Heart right ventricle (tissue), 16 donors: ENCODE measurements around the gene MAP3K13. TPM values are rescaled to one million over a fixed set of nuclear protein-coding genes. Genes with fewer than 3 reads are reported as not detected.
"Not testable (repeated sequence)": the region's sequence is repeated elsewhere in the genome, so short reads cannot be mapped to it uniquely, and the experiment has no call there.

ENCODE experiments used
- ATAC-seq, 8 donors: fragments of 200-7000 bp; cut with Tn5 transposase; one replicate each; pipeline ENCODE4 v1.9.1; 2020; ENCODE audit warnings: mild to moderate bottlenecking in 8 of 8, moderate library complexity in 8 of 8, moderate number of reproducible peaks in 1 of 8
- DNase-seq, 2 donors: peaks; one replicate each; pipeline ENCODE4 v3.0.0-alpha.2; 2020
- H3K27ac ChIP-seq, 10 donors: fragments of 200-600 bp; sonication (generic) in 2 of 10; one replicate each; pipeline versions ENCODE4 v1.5.0 to v1.8.0; 2020 to 2022; ENCODE audit warnings: mild to moderate bottlenecking in 3 of 10
- H3K27me3 ChIP-seq, 7 donors: fragments of 200-600 bp; one replicate each; pipeline ENCODE4 v1.8.0; 2021 to 2022; ENCODE audit warnings: mild to moderate bottlenecking in 2 of 7
- H3K36me3 ChIP-seq, 9 donors: fragments of 200-600 bp; sonication (generic) in 1 of 9; one replicate each; pipeline versions ENCODE4 v1.5.0 to v1.8.0; 2020 to 2022; ENCODE audit warnings: mild to moderate bottlenecking in 2 of 9
- H3K4me1 ChIP-seq, 9 donors: fragments of 200-600 bp; sonication (generic) in 1 of 9; one replicate each; pipeline versions ENCODE4 v1.5.0 to v1.8.0; 2020 to 2022; ENCODE audit warnings: mild to moderate bottlenecking in 4 of 9
- H3K4me3 ChIP-seq, 10 donors: fragments of 200-600 bp; sonication (generic) in 2 of 10; one replicate each; pipeline versions ENCODE4 v1.5.0 to v1.8.0; 2020 to 2022; ENCODE audit warnings: mild to moderate bottlenecking in 7 of 10, moderate library complexity in 2 of 10
- H3K9me3 ChIP-seq, 11 donors: fragments of 200-600 bp in 10 of 11; sonication (generic) in 2 of 11; one replicate each; pipeline versions ENCODE4 v1.5.0 to v1.8.0; 2013 to 2022; ENCODE audit warnings: mild to moderate bottlenecking in 2 of 11, control low read depth in 1 of 11, moderate library complexity in 1 of 11
- CTCF ChIP-seq, 9 donors: fragments of 200-600 bp; sonication (generic) in 2 of 9; IDR thresholded peaks; one replicate each; pipeline versions ENCODE4 v1.5.0 to v1.8.0; 2021 to 2022; ENCODE audit warnings: antibody characterized with exemption in 9 of 9, mild to moderate bottlenecking in 5 of 9, moderate library complexity in 1 of 9
- WGBS, 2 donors: extraction: QIAGEN DNeasy Blood & Tissue Kit; methylation state at CpG; one replicate each; pipeline ENCODE4 v1.1.7; 2013; ENCODE audit warnings: inconsistent platforms in 1 of 2; 5-methylcytosine and 5-hydroxymethylcytosine counted together
- intact Hi-C, 10 donors: fragments of 100-400 bp; cut with DNase I; formaldehyde crosslinking; loops; one replicate each; pipeline versions ENCODE4 v1.11.1 to v1.14.2; 2022
- polyA plus RNA-seq, 2 donors: library from polyadenylated mRNA; stranded (reverse); fragments of 200-250 nt; gene quantifications; one replicate each; pipeline ENCODE4 v1.2.3, GENCODE V29; 2013
- total RNA-seq, 10 donors: library from RNA; stranded (reverse); fragmentation: NEBNext Ultra II Directional in 3 of 10; extraction: Animal tissue kit (Norgen Biotek cat#: 25700) in 3 of 10; gene quantifications; one replicate each; pipeline versions ENCODE4 v1.2.1 to v1.2.4, GENCODE V29; 2021 to 2023
- donor health status: Arrhythmogenic right ventricular cardiomyopathy.
- donor health status: ischemic (EF 13 %, LVEDD 7.1; RV severe dilation, severe dysfunction).
- donor health status: healthy with polysubstance abuse.
- donor health status: DM: no; HTN: yes; CAD: no.
- donor health status: DM: no; HTN: no; CAD: no.
- donor health status: ischemic (EF 25% LVEDD 6.9; RV normal size, moderate dysfunction).
- donor health status: ischemic (EF 25% LVEDD 5.7; RV mildly dilated, moderate dysfunction).
- donor health status: healthy.
- donor health status: DM: yes; HTN: yes; CAD: no.
- donor health status: Ischemic cardiomyopathy.
- donor health status: ischemic (EF 35%, LVEDD 5.7; RV mildly dilated, moderate dysfunction).
- donor health status: nonischemic (EF 11% LVEDD 7.7; RV severe dilation, severe dysfunction).
- donor health status: DM: yes; HTN: yes; CAD: no.
- donor health status: PGD.
- donor health status: ischemic (EF 29% LVEDD 5.4; RV normal size, mild dysfunction).
- donor health status: nonischemic (EF 23%, LVEDD 6.1; RV moderate dilation, normal function).

MAP3K13 gene
- total and polyA plus RNA-seq, 12 donors, result 7.1 to 14.9 (median 10.5) TPM

DNA sequence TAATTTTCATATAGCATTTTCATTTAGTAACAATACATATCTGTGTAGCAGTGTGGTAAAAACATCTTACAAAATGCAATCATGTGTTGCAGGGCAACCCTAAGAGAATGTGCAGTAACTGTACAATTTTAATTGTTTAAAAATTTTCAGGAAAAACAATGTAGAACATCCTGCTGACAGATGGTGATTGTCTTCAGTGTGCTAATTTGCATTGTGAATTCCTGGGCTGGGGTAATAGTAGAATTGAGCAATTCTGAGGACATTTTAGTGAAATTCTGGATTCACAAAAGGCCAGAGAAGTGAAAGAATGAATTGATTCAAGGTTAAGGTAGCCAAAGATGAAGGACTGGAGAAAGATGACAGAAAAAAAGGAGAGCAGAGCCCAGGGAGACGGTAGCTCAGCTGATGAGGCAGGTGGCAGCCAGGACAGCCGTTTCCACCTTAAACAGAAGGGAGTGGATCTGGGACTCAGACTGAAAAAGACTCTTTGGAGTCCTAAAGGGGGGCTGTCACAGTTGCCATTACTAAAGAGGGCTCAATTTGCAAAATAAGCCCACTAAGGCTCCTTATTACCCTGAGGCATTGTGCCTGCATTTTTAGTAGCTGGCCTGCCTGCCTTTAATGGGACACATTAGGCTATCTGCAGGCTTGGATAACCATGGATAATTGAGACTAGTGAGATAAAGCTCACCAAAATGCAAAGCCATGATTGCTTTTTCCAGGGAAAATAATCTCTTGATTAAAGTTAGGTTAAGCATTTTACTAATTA lies 8.6 kb downstream of the MAP3K13 start:
- intact Hi-C loops, result no loop called here
- ATAC-seq, result no peak

DNA sequence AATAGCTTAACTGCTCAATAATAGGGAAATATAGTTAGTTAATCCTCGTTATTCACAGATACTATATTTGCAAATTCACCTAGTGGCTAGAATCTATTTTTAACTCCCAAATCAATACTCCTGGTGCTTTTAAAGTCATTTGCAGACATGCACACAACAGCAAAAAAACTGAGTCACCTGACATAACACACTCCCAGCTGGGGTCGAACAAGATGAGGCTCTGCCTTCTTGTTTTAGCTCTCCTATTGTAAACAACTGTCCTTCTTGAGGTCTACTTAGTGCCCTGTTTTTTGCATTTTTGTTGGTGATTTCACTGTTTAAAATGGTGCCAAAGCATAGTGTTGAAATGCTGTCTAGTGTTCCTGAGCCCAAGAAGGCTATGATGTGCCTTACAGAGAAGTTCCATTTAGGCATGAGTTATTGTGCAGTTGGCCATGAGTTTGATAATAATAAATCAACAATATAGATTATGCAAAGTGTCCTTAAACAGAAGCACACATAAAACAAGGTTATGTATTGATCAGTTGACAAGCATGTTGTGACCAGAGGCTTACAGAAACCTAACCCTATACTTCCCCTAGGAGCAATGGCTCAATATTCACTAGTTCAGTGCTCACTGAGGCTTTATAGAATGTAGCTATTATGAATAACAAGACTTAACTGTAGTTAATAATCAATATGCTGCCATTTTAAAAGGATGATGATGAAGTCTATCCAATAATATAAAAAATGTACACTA lies 18.6 kb downstream of the MAP3K13 start:
- DNase-seq (no peak), ATAC-seq (no peak)
- intact Hi-C loops, result no loop called here
- WGBS, 2 donors, result 80 to 88% methylated on average over 2 of the region's 2 CpGs
- no peak overlapping the region for H3K27ac ChIP-seq
- no peak for TF ChIP-seq CTCF (IDR thresholded peaks at IDR 0.05)
- H3K4me3 ChIP-seq, result no peak overlapping the region
- no peaks in the 10 kb centered on the region for H3K4me1 ChIP-seq
- no peaks in the 10 kb centered on the region for H3K9me3 ChIP-seq
- no peaks in the 10 kb centered on the region for H3K36me3 ChIP-seq
- H3K27me3 ChIP-seq, result no peaks in the 10 kb centered on the region

More for the DNA sequence above, 8.6 kb downstream of the MAP3K13 start:
- TF ChIP-seq CTCF (IDR thresholded peaks at IDR 0.05), result no peak
- Histone ChIP-seq H3K4me3 (no peak overlapping the region), H3K9me3 (no peaks in the 10 kb centered on the region), H3K27ac (no peak overlapping the region), H3K27me3 (peaks cover 0 to 1% (median 0%) of the 10 kb centered on the region in 7 donors), H3K4me1 (no peaks in the 10 kb centered on the region), H3K36me3 (no peaks in the 10 kb centered on the region)
- no peak for DNase-seq
- WGBS, 2 donors, result 21 to 45% methylated on average over 2 of the region's 2 CpGs

DNA sequence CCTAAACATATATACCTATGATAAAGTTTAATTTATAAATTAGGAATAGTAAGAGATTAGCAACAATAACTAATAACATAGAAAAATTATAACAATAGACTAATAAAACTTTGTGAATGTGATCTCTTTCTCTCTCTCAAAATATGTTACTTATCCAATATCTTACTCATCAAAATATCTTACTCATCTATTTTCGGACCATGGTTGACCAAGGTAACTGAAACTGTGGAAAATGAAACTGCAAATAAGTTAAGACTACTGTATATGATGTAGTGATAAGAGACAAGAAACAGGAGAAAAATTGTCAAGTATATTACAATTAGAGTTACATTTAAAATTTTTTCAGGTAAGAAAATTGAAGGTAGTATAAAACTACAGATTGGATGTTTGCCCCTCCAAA lies 19.2 kb downstream of the MAP3K13 start:
- Histone ChIP-seq H3K9me3 (no peaks in the 10 kb centered on the region), H3K27ac (no peak overlapping the region), H3K27me3 (no peaks in the 10 kb centered on the region), H3K4me1 (no peaks in the 10 kb centered on the region), H3K4me3 (no peak overlapping the region), H3K36me3 (no peaks in the 10 kb centered on the region)
- WGBS, 2 donors, result 96 to 98% methylated on average over 1 of the region's 1 CpG
- TF ChIP-seq CTCF (IDR thresholded peaks at IDR 0.05), result no peak
- ATAC-seq (no peak), DNase-seq (no peak)
- intact Hi-C loops, result no loop called here

- H3K4me1 ChIP-seq, H3K9me3 ChIP-seq, H3K4me3 ChIP-seq, H3K27me3 ChIP-seq, H3K27ac ChIP-seq, ATAC-seq, H3K36me3 ChIP-seq, DNase-seq, intact Hi-C loops: not testable (repeated sequence)
- 97 to 98% methylated on average over 3 of the region's 3 CpGs for WGBS, 2 donors
These were observed 23.6 kb downstream of the MAP3K13 start for GRCh38 chr3:185386515-185386914.

DNA sequence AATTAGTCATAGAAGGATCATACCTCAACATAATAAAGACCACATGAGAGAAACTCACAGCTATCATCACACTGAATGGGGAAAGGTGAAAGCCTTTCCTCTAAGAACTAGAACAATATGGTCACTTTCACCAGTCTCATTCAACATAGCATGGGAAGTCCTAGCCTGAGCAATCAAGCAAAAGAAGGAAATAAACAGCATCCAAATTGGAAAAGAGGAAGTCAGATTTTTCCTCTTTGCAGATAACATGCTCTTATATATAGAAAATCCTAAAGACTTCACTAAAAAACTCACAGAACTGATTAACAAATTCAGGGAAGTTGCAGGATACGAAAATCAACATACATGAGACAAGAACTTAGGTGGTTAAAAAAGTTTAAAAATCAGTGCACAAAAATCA lies 24.7 kb downstream of the MAP3K13 start:
- no peak overlapping the region for H3K27ac ChIP-seq
- DNase-seq (no peak), ATAC-seq (no peak)
- H3K27me3 ChIP-seq, result no peaks in the 10 kb centered on the region
- H3K4me3 ChIP-seq, result no peak overlapping the region
- WGBS, 2 donors, result 71 to 77% methylated on average over 1 of the region's 1 CpG
- H3K36me3 ChIP-seq, result no peaks in the 10 kb centered on the region
- TF ChIP-seq CTCF (IDR thresholded peaks at IDR 0.05), result no peak
- H3K4me1 ChIP-seq, result no peaks in the 10 kb centered on the region
- H3K9me3 ChIP-seq, result no peaks in the 10 kb centered on the region
- intact Hi-C loops, result no loop called here
